Upper lobe of right lung (tissue), 1 donor: ENCODE measurements around the gene LTO1. TPM values are rescaled to one million over a fixed set of nuclear protein-coding genes. Genes with fewer than 3 reads are reported as not detected.

Experiments
- ATAC-seq: fragments of 200-7000 bp; cut with Tn5 transposase; one replicate; pipeline ENCODE4 v1.9.1; 2020; ENCODE audit warnings: mild to moderate bottlenecking, moderate library complexity
- DNase-seq: peaks from one replicate; pipeline ENCODE4 v3.0.0-alpha.2; 2020
- H3K27ac ChIP-seq: fragments of 200-600 bp; one replicate; pipeline ENCODE4 v1.8.0; 2022
- H3K27me3 ChIP-seq: fragments of 200-600 bp; one replicate; pipeline ENCODE4 v1.8.0; 2022; ENCODE audit warnings: mild to moderate bottlenecking
- H3K36me3 ChIP-seq: fragments of 200-600 bp; one replicate; pipeline ENCODE4 v1.8.0; 2022
- H3K4me1 ChIP-seq: fragments of 200-600 bp; one replicate; pipeline ENCODE4 v1.8.0; 2022
- H3K4me3 ChIP-seq: fragments of 200-600 bp; one replicate; pipeline ENCODE4 v1.8.0; 2022; ENCODE audit warnings: mild to moderate bottlenecking
- H3K9me3 ChIP-seq: fragments of 200-600 bp; one replicate; pipeline ENCODE4 v1.8.0; 2022
- CTCF ChIP-seq: fragments of 200-600 bp; IDR thresholded peaks from one replicate; pipeline ENCODE4 v1.8.0; 2022; ENCODE audit warnings: antibody characterized with exemption
- intact Hi-C: fragments of 100-400 bp; cut with DNase I; formaldehyde crosslinking; loops from one replicate; pipeline ENCODE4 v1.11.0; 2022
- total RNA-seq: library from RNA; stranded (reverse); fragmentation: NEBNext Ultra II Directional; extraction: Animal tissue kit (Norgen Biotek cat#: 25700); gene quantifications from one replicate; pipeline ENCODE4 v1.2.1, GENCODE V29; 2021
- donor health status: DM: no; HTN: yes; CAD: no; lungs with severe emphysema.

The LTO1 gene
- total RNA-seq, 1 donor from 2014 or later, result 25.7 TPM

GRCh38 chr11:69637941-69638871, 36.9 kb downstream of the LTO1 start:
- no peak for TF ChIP-seq CTCF
- H3K27ac ChIP-seq, result peak overlapping the region; percentile 73
- peaks cover 10% of the 10 kb centered on the region for H3K27me3 ChIP-seq
- ATAC-seq (peak; percentile 22), DNase-seq (peak; percentile 85)
- H3K9me3 ChIP-seq, result no peaks in the 10 kb centered on the region
- intact Hi-C loops, result no loop called here
- no peaks in the 10 kb centered on the region for H3K36me3 ChIP-seq
- H3K4me1 ChIP-seq, result peaks cover 36% of the 10 kb centered on the region
- peak overlapping the region; percentile 55 for H3K4me3 ChIP-seq

- peak; percentile 66 for DNase-seq
- H3K4me3 ChIP-seq, result peak overlapping the region; percentile 55
- no peak for TF ChIP-seq CTCF
- intact Hi-C loops, result no loop called here
- peaks cover 10% of the 10 kb centered on the region for H3K27me3 ChIP-seq
- no peaks in the 10 kb centered on the region for H3K36me3 ChIP-seq
- H3K9me3 ChIP-seq, result no peaks in the 10 kb centered on the region
- peaks cover 36% of the 10 kb centered on the region for H3K4me1 ChIP-seq
- ATAC-seq, result no peak
- peak overlapping the region; percentile 73 for H3K27ac ChIP-seq
Observed at GRCh38 chr11:69637198-69637940, 37.8 kb downstream of the LTO1 start.

GRCh38 chr11:69636512-69637197, 38.5 kb downstream of the LTO1 start:
- Histone ChIP-seq H3K4me3 (peak overlapping the region; percentile 55), H3K4me1 (peaks cover 36% of the 10 kb centered on the region), H3K9me3 (no peaks in the 10 kb centered on the region), H3K27me3 (peaks cover 10% of the 10 kb centered on the region), H3K36me3 (no peaks in the 10 kb centered on the region), H3K27ac (peak overlapping the region; percentile 73)
- intact Hi-C loops, result no loop called here
- ATAC-seq, result peak; percentile 72
- TF ChIP-seq CTCF, result no peak
- DNase-seq, result peak; percentile 86

GRCh38 chr11:69635804-69636511, 39.2 kb downstream of the LTO1 start:
- no peaks in the 10 kb centered on the region for H3K36me3 ChIP-seq
- H3K4me1 ChIP-seq, result peaks cover 34% of the 10 kb centered on the region
- peak overlapping the region; percentile 55 for H3K4me3 ChIP-seq
- ATAC-seq, result peak; percentile 0
- H3K27me3 ChIP-seq, result peaks cover 10% of the 10 kb centered on the region
- H3K9me3 ChIP-seq, result no peaks in the 10 kb centered on the region
- no peak for TF ChIP-seq CTCF
- intact Hi-C loops, result no loop called here
- no peak overlapping the region for H3K27ac ChIP-seq
- DNase-seq, result no peak

GRCh38 chr11:69635195-69635594, 40.0 kb downstream of the LTO1 start:
- no peak overlapping the region for H3K4me3 ChIP-seq
- peaks cover 4% of the 10 kb centered on the region for H3K27me3 ChIP-seq
- H3K27ac ChIP-seq, result no peak overlapping the region
- H3K4me1 ChIP-seq, result peaks cover 27% of the 10 kb centered on the region
- intact Hi-C loops, result no loop called here
- ATAC-seq (no peak), DNase-seq (no peak)
- no peaks in the 10 kb centered on the region for H3K9me3 ChIP-seq
- TF ChIP-seq CTCF, result no peak
- no peaks in the 10 kb centered on the region for H3K36me3 ChIP-seq
